NCI-H2196 treated with DMSO at 0.1 percent for 48 hours (cell line): ENCODE data around the gene RAB8A.
"Not testable (repeated sequence)": the region's sequence is repeated elsewhere in the genome, so short reads cannot be mapped to it uniquely, and the experiment has no call there.

Experiments
- DNase-seq: peaks from one replicate; lab custom pipeline; 2025; ENCODE audit not compliant: unreplicated experiment; lab: John Stamatoyannopoulos, UW

Gene RAB8A

DNA sequence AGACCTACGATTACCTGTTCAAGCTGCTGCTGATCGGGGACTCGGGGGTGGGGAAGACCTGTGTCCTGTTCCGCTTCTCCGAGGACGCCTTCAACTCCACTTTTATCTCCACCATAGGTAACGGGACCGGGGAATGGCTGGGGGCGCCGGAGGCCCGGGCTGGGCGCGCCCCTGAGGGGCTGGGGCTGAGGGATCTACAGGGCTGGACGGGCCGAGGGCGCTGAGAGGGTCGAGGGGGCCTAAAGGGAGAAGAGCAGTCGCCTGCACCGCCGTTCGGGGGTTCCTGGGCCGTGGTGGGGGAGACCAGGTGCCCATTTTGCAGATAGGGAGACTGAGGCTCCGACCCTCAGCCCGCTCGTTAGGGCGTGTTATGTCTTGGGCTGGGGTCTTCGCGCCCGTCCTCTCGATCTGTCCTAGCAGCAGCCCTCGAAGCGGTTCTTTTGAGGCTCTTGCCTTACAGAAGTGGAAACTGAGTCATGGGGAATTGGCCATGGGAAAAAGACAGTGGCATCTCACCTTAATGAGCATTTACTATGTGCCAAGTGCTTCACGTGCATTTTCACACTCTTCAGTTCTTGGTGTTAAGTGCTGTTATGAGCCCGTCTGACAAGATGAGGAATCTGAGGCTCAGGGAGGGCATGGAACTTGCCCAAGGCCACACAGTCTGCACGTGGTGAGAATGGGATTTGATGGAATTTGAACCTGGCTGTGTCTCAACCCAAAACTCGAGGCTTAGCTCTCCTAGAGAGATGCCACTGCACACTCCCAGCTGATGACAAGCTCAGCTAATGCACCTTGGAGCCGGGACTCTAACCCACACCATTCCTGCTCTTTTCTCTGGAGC is 442 bp downstream of the RAB8A start:
- no peak for DNase-seq

DNA sequence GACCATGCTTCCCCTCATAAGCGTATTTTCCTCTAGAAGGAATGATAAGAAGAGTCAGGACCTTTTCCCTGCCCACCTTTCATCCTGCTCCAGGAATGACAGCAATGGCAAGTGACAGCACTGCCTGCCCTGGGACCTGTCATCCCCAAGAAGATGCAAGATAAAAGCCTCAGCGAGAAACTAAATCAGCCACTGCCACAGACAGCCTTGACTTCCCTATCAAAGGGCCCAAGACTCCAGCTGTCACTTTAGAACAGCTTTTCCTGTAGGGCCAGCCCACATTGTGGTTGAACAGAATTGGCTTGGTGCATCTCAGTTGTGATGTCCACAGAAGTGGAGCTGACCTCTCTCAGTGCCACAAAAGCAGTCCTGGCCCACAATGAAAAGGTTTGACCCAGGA is 1.1 kb downstream of the RAB8A start:
- DNase-seq = no peak

GRCh38 chr19:16113727-16114126 is 2.0 kb downstream of the RAB8A start:
- no peak for DNase-seq

GRCh38 chr19:16115301-16116039 is 3.8 kb downstream of the RAB8A start:
- no peak for DNase-seq

- DNase-seq = no peak
Observed at GRCh38 chr19:16116067-16116466, 4.4 kb downstream of the RAB8A start.

GRCh38 chr19:16117594-16118033 is 5.9 kb downstream of the RAB8A start:
- no peak for DNase-seq

DNA sequence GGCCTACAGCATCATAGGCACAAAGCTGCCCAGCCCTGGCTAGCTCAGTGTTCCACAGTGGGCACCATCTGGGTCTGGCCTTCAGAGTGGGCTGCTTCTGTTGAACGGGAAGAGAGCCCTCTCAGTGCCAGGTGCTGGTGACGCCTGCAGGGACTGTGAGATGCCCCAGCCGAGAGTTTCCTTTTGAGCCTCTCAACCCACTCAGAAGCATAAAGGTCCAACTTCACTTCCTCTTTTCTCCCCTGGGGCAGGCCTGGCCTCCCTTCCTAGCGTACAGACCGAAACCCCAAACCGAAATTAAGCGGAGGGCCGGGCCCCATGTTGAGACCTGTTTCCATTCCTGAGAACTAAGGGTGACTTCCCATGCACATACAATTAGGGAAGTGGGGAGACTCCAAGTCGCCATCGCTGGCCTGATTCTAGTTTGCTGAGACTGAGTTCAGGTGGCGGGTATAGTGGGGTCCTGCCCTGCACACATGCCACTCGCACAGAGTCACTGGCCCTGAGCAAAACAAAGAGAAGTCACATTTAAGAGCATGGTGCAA is 6.9 kb downstream of the RAB8A start:
- no peak for DNase-seq

GRCh38 chr19:16119075-16119857 is 7.6 kb downstream of the RAB8A start:
- DNase-seq = not testable (repeated sequence)

- DNase-seq = no peak
Observed at GRCh38 chr19:16121141-16121540, 9.5 kb downstream of the RAB8A start.

DNA sequence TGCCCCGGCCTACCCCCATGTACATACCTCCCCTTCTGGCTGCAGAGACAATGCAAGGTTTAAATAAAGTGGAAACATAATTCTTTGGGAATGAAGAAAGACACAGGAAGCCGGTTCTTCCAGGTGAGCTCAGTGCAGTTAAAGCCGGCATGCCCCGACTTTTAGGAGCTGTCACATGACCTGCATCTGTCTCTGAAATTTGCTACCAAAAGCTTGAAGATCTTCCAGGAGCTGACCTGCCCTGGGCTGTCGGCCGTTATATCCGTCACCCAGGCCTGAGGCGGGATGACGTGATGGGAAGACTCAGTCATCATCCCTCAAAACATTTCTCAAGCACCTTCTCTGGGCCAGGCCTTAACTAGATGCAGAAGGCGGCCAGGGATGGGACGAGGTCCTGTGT is 10.3 kb downstream of the RAB8A start:
- DNase-seq = no peak

DNA sequence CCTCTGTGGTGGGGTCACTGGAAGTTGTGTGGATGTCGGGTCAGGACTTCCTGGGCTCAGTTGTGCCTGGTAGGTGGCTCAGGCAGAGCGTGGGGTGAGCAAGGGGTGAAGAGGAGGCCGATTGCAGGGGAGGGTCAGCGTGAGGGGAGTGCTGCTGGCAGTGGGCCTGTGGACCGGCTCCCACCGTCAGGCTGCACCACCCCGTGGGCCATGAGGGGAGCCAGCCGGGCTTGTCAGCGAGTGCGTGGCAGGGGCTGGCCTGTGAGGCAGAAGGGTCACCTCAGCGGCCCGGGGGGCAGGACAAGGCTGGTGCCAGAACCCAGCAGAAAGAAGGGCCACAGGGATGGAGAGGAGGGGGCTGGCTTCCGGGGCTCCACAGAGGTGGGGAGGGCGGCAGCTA is 13.3 kb downstream of the RAB8A start:
- DNase-seq = no peak

DNA sequence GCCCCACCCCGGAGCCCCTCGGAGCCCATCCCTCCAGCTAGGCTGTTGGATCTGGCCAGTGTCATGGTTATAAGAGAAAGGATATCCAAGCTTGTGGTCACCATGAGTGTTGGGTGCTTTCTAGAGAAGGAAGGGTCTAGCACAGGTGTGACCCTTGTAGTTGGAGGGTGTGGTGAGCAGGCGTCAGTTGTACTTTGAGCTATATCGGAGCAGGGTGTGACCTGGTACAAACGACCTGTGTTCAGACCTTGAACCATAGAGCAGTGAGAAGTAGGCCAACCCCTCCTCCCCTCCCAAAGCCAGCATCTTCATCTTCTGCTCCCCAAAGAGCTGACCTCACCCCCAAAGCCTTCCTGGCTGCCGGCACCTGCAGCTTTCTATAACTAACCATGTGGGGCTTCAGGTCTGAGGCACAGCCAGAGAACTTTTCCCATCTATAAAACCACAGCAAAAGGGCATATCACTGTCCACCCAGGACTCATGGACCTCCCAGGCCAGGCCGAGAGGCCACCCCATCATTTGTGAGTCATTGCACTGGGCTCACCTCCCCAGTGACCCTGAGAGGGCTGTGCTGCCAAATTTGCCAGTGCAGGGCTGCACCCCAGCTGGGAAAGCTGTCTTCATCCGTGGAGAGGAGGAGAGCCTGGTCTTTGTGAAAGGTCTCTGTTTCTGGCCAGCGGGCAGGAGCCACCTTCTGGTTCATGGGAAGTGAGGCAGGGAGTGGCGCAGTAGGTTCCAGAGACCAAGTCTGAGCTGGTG is 14.2 kb downstream of the RAB8A start:
- DNase-seq = no peak

DNA sequence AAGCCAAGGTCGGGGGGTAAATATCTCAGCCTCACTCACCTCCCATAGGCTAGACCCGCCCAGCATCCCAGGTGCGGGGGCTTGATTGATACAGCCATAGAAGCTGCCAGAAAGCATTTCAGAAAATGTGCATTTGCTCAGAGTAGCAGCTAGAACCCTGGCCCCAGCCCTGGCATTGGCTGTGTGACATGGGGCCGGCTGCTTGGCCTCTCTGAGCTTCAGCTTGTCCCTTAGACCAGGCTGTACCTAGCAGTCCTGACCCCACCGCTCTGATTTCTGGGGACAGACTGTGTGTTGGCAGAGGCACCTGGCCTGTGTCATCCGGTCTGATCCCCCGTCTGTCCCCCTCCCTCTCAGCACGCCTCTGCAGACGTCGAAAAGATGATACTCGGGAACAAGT is 15.4 kb downstream of the RAB8A start:
- DNase-seq = no peak

- DNase-seq = no peak
Observed at GRCh38 chr19:16127776-16128371, 16.2 kb downstream of the RAB8A start.

DNA sequence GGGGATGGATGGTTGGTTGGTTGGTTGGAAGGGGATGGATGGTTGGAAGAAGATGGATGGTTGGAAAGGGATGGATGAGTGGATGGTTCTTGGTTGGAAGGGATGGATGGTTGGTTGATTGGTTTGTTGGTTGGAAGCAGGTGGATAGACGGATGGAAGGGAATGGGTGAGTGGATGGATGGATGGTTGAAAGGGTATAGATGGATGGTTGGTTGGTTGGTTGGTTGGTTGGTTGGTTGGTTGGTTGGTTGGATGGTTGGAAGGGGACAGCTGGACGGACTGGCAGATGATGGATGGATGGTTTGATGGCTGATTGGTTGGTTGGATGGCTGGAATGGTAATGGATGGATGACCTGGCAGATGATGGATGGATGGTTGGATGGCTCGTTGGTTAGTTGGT is 20.0 kb downstream of the RAB8A start:
- DNase-seq = no peak

GRCh38 chr19:16133818-16134217 is 22.1 kb downstream of the RAB8A start:
- no peak for DNase-seq

DNA sequence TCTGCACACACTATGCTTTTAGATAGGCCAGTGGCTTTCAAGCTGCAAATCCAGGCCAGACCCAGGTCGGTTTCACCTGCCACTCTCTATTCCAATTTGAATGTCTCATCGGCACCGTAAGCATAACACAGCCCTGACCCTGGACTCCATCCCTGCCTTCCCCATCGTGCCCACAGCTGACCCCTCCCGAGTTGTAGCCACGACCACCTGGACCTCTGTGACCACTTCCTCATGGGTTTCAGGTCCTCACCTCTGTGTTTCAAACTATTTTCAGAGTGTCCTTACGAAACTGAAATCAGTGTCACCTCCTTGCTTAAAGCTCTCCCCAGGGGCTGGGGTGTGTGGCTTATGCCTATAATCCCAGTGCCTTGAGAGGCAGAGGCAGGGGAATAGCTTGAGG is 22.8 kb downstream of the RAB8A start:
- DNase-seq = no peak

DNA sequence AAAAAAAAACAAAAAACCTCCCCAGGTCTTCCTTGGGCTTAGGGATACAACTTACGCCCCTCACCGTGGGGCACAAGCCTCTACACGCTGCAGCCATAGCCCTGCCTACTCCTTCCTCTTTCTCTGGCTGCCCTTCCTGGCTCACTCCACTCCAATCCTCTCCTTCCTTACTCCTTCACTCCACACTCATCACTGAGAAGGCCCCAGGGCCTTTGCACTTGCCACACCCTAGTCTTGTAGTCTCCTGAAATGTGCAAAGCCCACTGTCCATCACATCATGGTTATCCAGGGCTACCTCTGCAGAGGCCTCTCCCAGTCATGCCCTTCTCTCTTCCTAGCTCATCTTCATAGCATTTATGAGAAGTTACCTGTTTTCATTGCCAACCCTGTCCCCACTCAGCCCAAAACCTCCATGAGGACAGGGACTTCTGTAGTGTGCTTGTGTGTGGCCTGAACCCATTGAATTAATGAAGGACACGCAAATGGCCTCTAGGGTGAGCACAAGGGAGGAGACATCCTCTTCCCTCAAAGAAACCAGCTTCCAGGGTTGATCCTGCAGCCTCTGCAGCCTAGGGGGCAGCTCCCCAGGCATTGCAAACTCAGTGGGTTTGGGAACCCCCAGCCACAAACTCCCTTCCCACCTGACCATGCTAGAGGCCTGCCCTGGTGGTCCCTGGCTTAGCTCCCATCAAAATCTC is 23.9 kb downstream of the RAB8A start:
- no peak for DNase-seq

DNA sequence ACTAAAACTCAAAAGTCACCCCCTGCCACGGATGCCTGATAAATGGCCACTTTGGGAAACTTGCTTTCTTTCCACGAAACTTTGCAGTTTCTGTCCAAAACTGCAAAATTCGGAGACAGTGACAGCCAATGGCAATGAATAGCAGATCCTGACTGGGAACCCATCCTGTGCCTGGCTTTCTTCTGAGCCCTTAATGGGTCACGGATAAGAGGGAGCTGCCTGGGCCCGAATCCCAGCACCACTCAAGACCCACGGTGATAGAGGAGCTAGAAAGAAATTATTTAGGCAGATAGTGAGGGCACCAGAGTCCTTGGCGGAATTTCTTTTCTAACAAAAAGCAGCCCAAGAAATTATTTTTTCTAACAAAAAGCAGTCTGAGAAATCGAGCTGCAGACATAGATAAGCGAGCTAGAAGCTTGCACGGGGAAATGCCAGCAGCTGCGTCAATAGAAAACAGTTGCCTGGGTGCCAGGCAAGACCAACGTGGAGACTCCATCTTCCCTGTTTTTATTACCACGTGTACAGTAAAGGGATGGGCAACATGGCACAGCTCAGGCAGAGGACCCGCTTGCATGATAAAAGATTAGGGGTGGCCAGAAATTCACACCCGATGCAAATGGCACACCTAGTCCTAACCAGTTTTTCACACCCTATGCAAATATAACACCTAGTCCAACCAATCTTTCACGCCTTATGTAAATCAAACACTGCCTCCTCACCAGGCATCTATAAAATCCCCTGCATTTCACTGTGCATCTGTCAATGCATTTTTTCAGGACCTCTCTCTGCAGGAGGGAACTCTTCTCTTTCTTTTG is 24.7 kb downstream of the RAB8A start:
- no peak for DNase-seq
